GM19328 (cell line): ENCODE measurements around the gene PRR3.

Experiments
- ATAC-seq: cut with Tn5 transposase; IDR thresholded peaks from one replicate; pipeline ENCODE4 v1.9.1; 2021; ENCODE audit warnings: mild to moderate bottlenecking, moderate library complexity; ENCODE audit not compliant: unreplicated experiment

Gene PRR3

DNA sequence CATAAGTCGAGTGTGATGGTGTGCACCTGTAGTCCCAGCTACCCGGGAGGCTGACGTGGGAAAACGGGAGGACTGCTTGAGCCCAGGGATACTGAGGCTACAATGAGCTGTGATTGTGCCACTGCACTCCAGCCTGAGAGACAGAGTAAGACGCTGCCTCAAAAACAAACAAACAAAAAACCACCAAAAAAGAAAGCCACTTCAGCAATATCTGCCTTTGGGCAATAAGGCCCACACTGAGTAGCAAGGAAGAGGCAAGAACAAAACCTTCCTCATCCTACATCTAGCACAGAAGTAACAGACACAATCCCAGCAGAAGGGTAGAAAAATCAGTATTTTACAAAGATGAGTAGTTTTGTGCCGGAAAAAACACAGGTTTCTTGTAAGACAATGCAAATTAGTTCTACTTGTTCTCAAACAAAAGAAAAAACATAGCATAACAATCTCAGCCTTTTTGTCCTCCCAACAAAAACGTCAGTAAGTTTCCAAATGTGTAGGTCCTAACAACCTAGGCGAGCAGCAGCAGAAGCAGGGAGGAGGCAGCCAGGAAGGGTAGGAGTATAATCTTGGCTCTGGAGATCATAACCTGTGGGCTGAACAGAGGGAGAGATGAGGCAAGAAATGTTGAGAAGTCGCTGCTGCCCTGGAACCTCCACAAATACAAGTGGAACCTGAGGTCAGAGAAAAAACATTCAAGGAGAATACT, 54.2 kb downstream of the PRR3 start:
- no peak for ATAC-seq

DNA sequence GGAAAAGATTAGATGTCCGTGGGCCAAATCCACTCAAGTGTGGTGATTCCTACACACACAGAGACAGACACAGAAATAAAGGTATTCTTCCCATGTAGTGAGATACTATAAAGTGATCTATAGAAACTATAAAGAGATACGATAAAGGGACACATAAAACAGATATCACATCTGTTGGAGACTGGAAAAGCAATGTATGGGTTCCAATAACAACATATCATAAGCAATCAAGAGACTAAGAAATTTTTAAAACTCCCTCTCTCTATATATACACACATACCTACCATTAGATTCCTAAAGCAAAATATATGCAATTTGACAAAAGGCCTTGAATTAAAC, 54.7 kb downstream of the PRR3 start:
- ATAC-seq: no peak

DNA sequence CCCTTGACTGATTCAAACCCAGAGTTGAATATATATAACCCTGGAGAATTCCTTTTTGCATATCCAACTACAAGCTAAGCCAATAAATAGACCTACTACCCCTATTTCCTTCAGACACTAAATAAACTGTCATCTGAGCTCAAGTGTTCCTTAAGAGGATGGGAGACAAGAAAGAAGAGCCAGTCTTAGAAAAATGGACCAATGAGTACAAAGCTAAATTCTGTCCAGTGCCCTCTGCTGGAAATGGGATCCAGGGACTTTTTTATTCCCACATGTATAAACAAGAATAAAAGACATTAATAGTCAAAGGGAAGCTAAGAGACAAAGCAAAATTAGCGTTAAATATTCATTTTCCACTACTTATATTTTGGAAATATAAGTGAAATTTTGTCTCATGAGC, 55.1 kb downstream of the PRR3 start:
- ATAC-seq: no peak

- ATAC-seq: no peak
These were observed 55.7 kb downstream of the PRR3 start for GRCh38 chr6:30612687-30613248.
